Left cardiac atrium (tissue), 4 donors: ENCODE measurements around the gene RAB9A. TPM values are rescaled to one million over a fixed set of nuclear protein-coding genes. Genes with fewer than 3 reads are reported as not detected.
A peak's percentile ranks its signal among the peaks of the same experiment; 100 is the strongest.
"Not testable (repeated sequence)": the region's sequence is repeated elsewhere in the genome, so short reads cannot be mapped to it uniquely, and the experiment has no call there.

Experiments
- ATAC-seq, 2 donors: fragments of 200-7000 bp; cut with Tn5 transposase; one replicate each; pipeline ENCODE4 v1.9.1; 2020; ENCODE audit warnings: mild to moderate bottlenecking in 2 of 2, moderate library complexity in 2 of 2
- DNase-seq: peaks from one replicate; pipeline ENCODE4 v3.0.0-alpha.2; 2020
- intact Hi-C, 2 donors: fragments of 100-400 bp; cut with DNase I; formaldehyde crosslinking; loops; one replicate each; pipeline versions ENCODE4 v1.14.1 to v1.15.1; 2022 to 2023
- total RNA-seq, 2 donors: library from RNA; stranded (reverse); fragmentation: NEBNext Ultra II Directional; extraction: Animal tissue kit (Norgen Biotek cat#: 25700); gene quantifications; one replicate each; pipeline ENCODE4 v1.2.1, GENCODE V29; 2021
- donor health status: DM: no; HTN: yes; CAD: no.
- donor health status: DM: no; HTN: yes; CAD: no; lungs with severe emphysema.
- donor health status: DM: yes; HTN: yes; CAD: no.
- donor health status: Dilated cardiomyopathy.

RAB9A gene
- total RNA-seq, 2 donors from 2014 or later: 21.4 to 25.2 TPM

DNA sequence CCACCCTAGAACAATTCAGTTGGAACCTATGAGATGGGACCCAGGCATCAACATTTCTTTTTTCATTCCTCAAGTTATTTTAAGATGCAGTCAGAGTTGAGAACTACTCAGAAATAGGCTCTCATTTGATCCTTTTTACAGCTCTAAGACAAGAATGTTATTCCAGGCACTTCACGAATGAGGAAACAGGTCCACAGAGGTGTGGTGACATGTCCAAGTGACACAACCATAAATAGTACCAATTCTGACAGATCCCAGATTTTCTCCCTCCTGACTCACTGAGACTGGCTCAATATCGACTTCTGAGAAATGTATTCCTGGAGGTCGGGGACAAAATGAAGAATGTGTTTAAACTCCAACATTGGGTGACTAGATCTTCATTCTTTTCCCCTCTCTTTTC is 24.9 kb upstream of the RAB9A start:
- peak in 1 of 2 donors; percentile 33 for ATAC-seq

DNA sequence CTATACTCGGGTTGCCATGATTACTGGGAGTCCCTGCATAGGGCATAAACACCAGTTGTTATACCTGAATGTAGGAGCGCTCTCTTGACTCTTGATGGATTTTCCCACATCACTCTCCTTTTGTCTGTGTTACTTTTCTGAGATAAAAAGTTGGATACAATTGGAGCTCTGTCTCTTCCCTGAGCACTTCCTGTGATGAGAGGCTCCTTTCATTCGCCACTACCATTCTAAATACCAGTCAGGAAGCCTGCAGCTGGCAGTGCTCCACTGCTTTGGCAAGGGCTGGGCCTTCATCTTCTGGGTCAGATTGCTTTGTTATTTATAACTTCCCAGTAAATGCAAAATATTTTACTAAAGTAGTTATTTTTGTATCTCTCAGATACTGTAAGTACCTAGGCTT is 22.1 kb upstream of the RAB9A start:
- ATAC-seq (peak in 1 of 2 donors; percentile 37), DNase-seq (peak; percentile 28)
- intact Hi-C loops: no loop called here

More for the DNA sequence above, 24.9 kb upstream of the RAB9A start:
- DNase-seq: no peak
- intact Hi-C loops: no loop called here

- intact Hi-C loops: no loop called here
- ATAC-seq (no peak), DNase-seq (no peak)
These were observed 21.0 kb upstream of the RAB9A start for GRCh38 chrX:13667919-13668318.

DNA sequence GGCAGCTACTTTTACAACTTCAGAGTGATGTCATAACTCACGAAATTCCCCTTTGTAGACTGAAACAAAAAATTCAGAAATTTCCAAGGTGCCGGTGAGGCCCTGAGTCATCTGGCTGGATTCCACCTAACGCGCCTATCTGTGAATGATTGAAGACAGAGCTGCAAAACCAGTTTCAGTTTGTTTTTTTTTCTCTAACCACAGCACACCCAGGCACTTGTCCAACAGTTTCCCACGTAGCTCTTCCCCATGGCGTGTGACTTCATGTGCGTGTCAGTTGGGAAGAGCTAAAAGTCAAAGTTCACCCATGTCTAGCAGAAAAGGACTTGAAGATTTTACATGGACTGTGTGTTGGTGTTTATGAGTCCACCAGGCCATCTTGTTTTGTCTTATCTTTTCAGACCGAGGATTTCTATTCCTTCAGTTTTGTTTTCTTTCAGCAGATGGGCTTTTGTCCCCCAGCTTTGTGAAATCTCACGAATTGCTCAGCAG is 19.6 kb upstream of the RAB9A start:
- intact Hi-C loops: no loop called here
- peak; percentile 83 to 92 for ATAC-seq
- peak; percentile 64 for DNase-seq

DNA sequence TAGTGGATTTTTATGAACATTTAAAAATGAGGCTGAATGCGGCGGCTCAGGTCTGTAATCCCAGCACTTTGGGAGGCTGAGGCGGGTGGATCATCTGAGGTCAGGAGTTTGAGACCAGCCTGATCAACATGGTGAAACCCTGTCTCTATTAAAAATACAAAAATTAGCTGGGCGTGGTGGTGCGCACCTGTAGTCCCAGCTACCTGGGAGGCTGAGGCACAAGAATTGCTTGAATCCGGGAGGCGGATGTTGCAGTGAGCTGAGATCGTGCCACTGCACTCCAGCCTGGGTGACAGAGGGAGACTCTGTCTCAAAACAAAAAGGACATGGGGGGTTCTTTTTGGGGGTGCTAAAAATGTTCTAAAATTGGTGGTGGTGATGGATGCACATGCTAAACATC is 19.2 kb upstream of the RAB9A start:
- ATAC-seq, intact Hi-C loops, DNase-seq: not testable (repeated sequence)

DNA sequence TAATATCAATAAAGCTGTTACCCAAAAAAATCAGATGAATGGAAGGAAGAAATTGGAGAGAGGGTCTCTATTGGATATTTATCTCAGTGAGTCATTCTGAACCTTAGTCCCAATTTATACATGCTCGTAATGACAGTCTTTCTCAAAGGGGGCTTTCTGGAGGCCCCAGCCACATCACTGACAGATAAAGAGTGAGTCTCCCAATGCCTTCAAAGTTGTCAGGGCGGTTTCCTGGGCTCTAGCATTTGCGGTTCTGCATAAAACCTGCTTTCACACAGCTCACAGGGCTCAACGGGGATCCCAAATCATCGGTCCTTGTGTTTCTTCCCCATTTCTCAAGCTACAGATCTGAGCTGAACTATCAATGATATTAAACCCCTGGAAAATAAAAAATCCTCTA is 18.7 kb upstream of the RAB9A start:
- DNase-seq (no peak), ATAC-seq (no peak)

DNA sequence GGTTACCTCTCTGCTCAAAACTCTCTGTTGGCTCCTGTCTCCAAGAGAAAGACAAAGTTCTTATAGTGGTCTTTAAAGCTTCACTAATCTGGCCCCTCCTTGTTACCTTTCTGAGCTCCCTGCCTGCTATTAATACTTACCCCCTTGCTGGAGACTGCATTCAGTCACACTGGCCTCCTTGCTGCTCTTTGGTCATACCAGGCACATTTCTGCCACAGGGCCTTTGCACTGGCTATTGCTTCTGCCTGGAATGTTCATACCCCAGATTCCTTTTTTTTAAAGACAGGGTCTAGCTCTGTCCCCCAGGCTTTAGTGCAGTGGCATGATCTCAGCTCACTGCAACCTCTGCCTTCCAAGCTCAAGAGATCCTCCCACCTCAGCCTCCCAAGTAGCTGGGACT is 15.9 kb upstream of the RAB9A start:
- DNase-seq (no peak), ATAC-seq (no peak)
- intact Hi-C loops: no loop called here

More for the DNA sequence above, 18.7 kb upstream of the RAB9A start:
- intact Hi-C loops: no loop called here

GRCh38 chrX:13676885-13677284 is 12.0 kb upstream of the RAB9A start:
- ATAC-seq: no peak
- DNase-seq: no peak
- intact Hi-C loops: no loop called here

- DNase-seq, ATAC-seq, intact Hi-C loops: not testable (repeated sequence)
These were observed 9.2 kb upstream of the RAB9A start for GRCh38 chrX:13679700-13680099.

DNA sequence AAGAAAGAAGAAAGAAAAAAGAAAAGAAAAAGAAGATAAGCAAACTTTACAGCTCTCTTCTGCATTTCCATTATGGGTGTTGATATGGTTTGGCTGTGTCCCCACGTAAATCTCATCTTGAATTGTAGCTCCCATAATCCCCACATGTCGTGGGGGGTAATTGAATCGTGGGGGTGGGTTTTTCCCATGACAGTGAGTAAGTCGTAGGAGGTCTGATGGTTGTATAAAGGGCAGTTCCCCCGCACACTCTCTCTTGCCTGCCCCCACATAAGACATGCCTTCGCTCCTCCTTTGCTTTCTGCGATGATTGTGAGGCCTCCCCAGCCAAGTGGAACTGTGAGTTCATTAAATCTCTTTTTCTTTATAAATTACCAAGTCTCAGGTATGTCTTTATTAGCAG is 7.3 kb upstream of the RAB9A start:
- intact Hi-C loops: no loop called here
- DNase-seq (no peak), ATAC-seq (no peak)

GRCh38 chrX:13684361-13684760 is 4.6 kb upstream of the RAB9A start:
- intact Hi-C loops: no loop called here
- ATAC-seq (no peak), DNase-seq (no peak)

GRCh38 chrX:13685126-13685763 is 3.7 kb upstream of the RAB9A start:
- ATAC-seq: no peak
- no peak for DNase-seq
- intact Hi-C loops: no loop called here

DNA sequence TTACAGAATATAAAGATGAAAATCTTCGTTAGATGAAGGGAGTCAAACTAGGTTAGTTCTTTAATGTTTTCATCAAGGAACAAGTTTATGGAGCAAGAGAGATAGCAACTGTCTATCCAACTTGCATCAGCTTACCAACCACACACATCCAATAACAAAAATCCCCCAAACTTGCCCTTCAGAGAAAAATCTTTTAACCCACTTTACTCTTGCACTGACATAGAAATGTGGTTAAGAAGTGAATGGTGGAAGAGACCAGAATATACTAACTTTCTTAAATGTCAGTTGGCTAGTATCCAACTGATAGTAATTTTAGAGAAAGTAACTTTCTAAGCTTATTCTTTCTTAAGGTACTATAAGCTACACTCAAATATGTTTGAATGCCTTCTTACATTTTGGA is 1.7 kb upstream of the RAB9A start:
- no peak for DNase-seq
- intact Hi-C loops: no loop called here
- ATAC-seq: no peak

GRCh38 chrX:13688384-13688957 is 457 bp upstream of the RAB9A start:
- no peak for DNase-seq
- intact Hi-C loops: no loop called here
- ATAC-seq: no peak

GRCh38 chrX:13689741-13690211 is 848 bp downstream of the RAB9A start:
- ATAC-seq: no peak
- intact Hi-C loops: no loop called here
- no peak for DNase-seq

DNA sequence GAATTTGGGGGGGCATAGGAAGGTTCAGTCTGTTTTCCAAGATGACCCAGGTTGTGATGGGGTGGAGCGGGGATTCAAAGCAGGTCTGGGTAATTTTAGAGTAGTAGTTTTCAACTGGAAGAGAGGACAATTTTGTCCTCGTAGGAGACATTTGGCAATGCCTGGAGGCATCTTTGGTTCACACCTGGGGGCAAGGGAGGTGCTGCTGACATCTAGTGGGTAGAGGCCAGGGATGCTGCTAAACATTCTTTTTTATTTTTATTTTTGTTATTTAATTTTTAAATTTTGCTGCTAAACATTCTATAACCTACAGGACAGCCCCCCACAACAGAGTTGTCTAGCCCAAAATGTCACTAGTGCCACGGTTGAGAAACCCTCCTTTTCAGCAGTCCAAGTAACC is 1.9 kb downstream of the RAB9A start:
- no peak for DNase-seq
- intact Hi-C loops: no loop called here
- ATAC-seq: no peak

DNA sequence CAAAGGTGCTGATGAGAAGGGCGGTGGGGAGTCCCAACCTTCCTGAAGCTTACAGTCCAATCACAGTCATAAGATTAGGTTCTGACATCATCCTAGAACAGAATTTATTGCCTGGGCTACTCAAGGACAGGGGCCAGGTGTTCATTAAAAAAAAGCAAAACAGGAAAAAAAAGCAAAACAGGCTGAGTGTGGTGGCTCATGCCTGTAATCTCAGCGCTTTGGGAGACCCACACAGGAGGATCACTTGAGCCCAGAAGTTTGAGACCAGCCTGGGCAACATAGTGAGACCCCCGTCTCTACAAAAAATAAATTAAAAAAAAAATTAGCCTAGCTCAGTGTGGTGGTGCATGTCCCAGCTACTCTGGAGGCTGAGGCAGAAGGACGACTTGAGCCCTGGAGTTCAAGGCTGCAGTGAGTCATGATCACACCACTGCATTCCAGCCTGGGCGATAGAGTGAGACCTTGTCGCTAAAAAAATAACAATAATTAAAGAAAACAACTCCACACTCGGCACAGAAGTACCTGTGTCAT is 3.0 kb downstream of the RAB9A start:
- intact Hi-C loops: no loop called here
- ATAC-seq (no peak), DNase-seq (no peak)

- no peak for ATAC-seq
- no peak for DNase-seq
- intact Hi-C loops: no loop called here
These were observed 3.9 kb downstream of the RAB9A start for GRCh38 chrX:13692771-13693231.

GRCh38 chrX:13693341-13693961 is 4.5 kb downstream of the RAB9A start:
- DNase-seq (no peak), ATAC-seq (peak in 1 of 2 donors; percentile 37)
- intact Hi-C loops: no loop called here

DNA sequence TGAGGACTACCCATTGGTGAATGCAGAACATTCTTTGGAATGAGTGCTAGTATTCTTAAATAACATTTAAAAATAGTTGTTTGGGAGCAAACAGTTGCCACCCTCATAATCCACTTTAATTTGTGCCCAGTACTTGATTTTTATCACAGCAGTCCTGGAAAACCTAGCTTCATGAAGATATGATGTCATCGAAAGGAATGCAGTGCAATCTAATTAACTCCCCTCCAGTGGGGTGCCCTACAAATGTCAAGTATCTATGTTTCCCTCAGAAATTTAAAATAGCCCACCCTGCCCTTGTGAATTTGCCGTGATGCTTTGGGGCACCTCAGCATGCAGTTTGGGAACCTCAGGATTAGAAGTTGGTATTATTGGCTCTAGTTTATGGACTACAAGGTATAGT is 5.4 kb downstream of the RAB9A start:
- intact Hi-C loops: no loop called here
- no peak for ATAC-seq
- no peak for DNase-seq
